HCT116 (cell line): ENCODE results near the gene PRPS1. TPM values are rescaled to one million over a fixed set of nuclear protein-coding genes. Genes with fewer than 3 reads are reported as not detected.
"Not testable (repeated sequence)": the region's sequence is repeated elsewhere in the genome, so short reads cannot be mapped to it uniquely, and the experiment has no call there.

ENCODE experiments used
- ATAC-seq: fragments of 200-7000 bp; cut with Tn5 transposase; 2 replicates; pipeline ENCODE4 v1.9.1; 2020; ENCODE audit warnings: mild to moderate bottlenecking, moderate library complexity
- BruUV-seq: library from RNA; stranded (reverse); fragments of 400-500 nt; replicated peaks from 2 replicates; lab custom pipeline; 2021; lab: Mats Ljungman, UMichigan
- CTCF ChIA-PET: fragments of 300-600 bp; sonication (Branson Sonifier 250); formaldehyde crosslinking; loops from one replicate; lab custom pipeline; 2021; ENCODE audit warnings: antibody characterized with exemption; lab: Charles Lee
- POLR2A ChIA-PET: fragments of 300-600, 350-600 bp; sonication (Branson Sonifier 250); formaldehyde crosslinking; loops from one replicate; lab custom pipeline; 2021; ENCODE audit warnings: antibody characterized with exemption; lab: Charles Lee
- RAD21 ChIA-PET, 2 experiments: fragments of 300-600 bp; sonication (Branson Sonifier 250); formaldehyde crosslinking; loops; one replicate each; lab custom pipeline; 2023; ENCODE audit warnings: low total read pairs in 2 of 2; ENCODE audit not compliant: uncharacterized antibody in 2 of 2, unreplicated experiment in 2 of 2, low non-redundant PET in 1 of 2; lab: Charles Lee
- DNase-seq: peaks from one replicate; pipeline ENCODE4 v3.0.0-alpha.2; 2010; ENCODE audit warnings: low read depth, low spot score
- H2AFZ ChIP-seq: fragments of 200-600 bp; shearing (Covaris generic), sonication (generic); 2 replicates; pipeline ENCODE4 v1.6.1; 2017; ENCODE audit warnings: low read depth, mixed run types, mixed read lengths, antibody characterized with exemption, low read length; ENCODE audit not compliant: poor library complexity, severe bottlenecking
- H3K27ac ChIP-seq: 2 replicates; pipeline ENCODE4 v1.5.1; 2012; ENCODE audit warnings: low read depth, low read length
- H3K27me3 ChIP-seq: fragments of 200-600 bp; sonication (generic); 2 replicates; pipeline ENCODE4 v1.6.1; 2016; ENCODE audit warnings: mixed run types, low read length, mixed read lengths; ENCODE audit not compliant: insufficient read depth
- H3K36me3 ChIP-seq, 2 experiments: fragments of 200-500 bp in 1 of 2; fragments of 200-600 bp in 1 of 2; sonication (Bioruptor generic) in 1 of 2; sonication (generic) in 1 of 2; 2 replicates each; pipeline versions ENCODE4 v1.5.1 to v1.6.1; 2014 to 2016; ENCODE audit warnings: low read length in 2 of 2, inconsistent platforms in 1 of 2, mixed read lengths in 1 of 2, mixed run types in 1 of 2; ENCODE audit not compliant: insufficient read depth in 2 of 2, control insufficient read depth in 1 of 2
- H3K4me1 ChIP-seq, 2 experiments: fragments of 200-600 bp in 1 of 2; sonication (generic) in 1 of 2; 2 replicates each; pipeline versions ENCODE4 v1.5.1 to v1.6.1; 2012 to 2017; ENCODE audit warnings: low read length in 2 of 2, inconsistent platforms in 1 of 2, mild to moderate bottlenecking in 1 of 2, mixed read lengths in 1 of 2, mixed run types in 1 of 2, moderate library complexity in 1 of 2; ENCODE audit not compliant: insufficient read depth in 2 of 2, control insufficient read depth in 1 of 2
- H3K4me2 ChIP-seq: fragments of 200-600 bp; sonication (generic); 2 replicates; pipeline ENCODE4 v1.6.1; 2017; ENCODE audit warnings: mixed run types, low read length, mixed read lengths
- H3K4me3 ChIP-seq, 2 experiments: fragments of 200-600 bp in 1 of 2; sonication (generic) in 1 of 2; replicated peaks in 1 of 2; 2 replicates each; pipeline ENCODE4 v1.5.1; 2011 to 2016; ENCODE audit warnings: low read length in 2 of 2, control low read depth in 1 of 2, low read depth in 1 of 2, mild to moderate bottlenecking in 1 of 2, mixed read lengths in 1 of 2, mixed run types in 1 of 2
- H3K79me2 ChIP-seq: fragments of 200-600 bp; sonication (generic); 2 replicates; pipeline ENCODE4 v1.6.1; 2017; ENCODE audit warnings: mild to moderate bottlenecking, mixed run types, low read length, moderate library complexity, mixed read lengths; ENCODE audit not compliant: insufficient read depth
- H3K9ac ChIP-seq: fragments of 200-600 bp; sonication (generic); 2 replicates; pipeline ENCODE4 v1.6.1; 2016; ENCODE audit warnings: low read length, mixed read lengths
- H3K9me2 ChIP-seq: fragments of 200-600 bp; sonication (generic), shearing (Covaris generic); 2 replicates; pipeline ENCODE4 v1.6.1; 2017; ENCODE audit warnings: mixed run types, mild to moderate bottlenecking, moderate library complexity; ENCODE audit not compliant: insufficient read depth
- H3K9me3 ChIP-seq, 2 experiments: fragments of 200-500 bp in 1 of 2; fragments of 200-600 bp in 1 of 2; sonication (Bioruptor generic) in 1 of 2; sonication (generic) in 1 of 2; 2 replicates each; pipeline ENCODE4 v1.6.1; 2014 to 2017; ENCODE audit warnings: low read length in 2 of 2, mixed read lengths in 2 of 2, inconsistent platforms in 1 of 2, low read depth in 1 of 2, mild to moderate bottlenecking in 1 of 2, mixed run types in 1 of 2, moderate library complexity in 1 of 2; ENCODE audit not compliant: control insufficient read depth in 1 of 2, insufficient read depth in 1 of 2
- H4K20me1 ChIP-seq: fragments of 200-600 bp; sonication (generic), shearing (Covaris generic); 2 replicates; pipeline ENCODE4 v1.6.1; 2017; ENCODE audit warnings: mixed run types, mild to moderate bottlenecking, moderate library complexity; ENCODE audit not compliant: insufficient read depth
- ATF3 ChIP-seq: IDR thresholded peaks from 2 replicates; pipeline ENCODE4 v1.6.1; 2012
- CEBPB ChIP-seq: IDR thresholded peaks from 2 replicates; pipeline ENCODE4 v1.6.1; 2012; ENCODE audit warnings: low read depth
- EZH2 ChIP-seq: fragments of 200-600 bp; sonication (generic); IDR thresholded peaks from 2 replicates; pipeline ENCODE4 v1.6.1; 2017; ENCODE audit warnings: antibody characterized with exemption, mixed run types
- EZH2phosphoT487 ChIP-seq: fragments of 200-600 bp; IDR thresholded peaks from 2 replicates; pipeline ENCODE4 v1.6.1; 2018; ENCODE audit warnings: antibody characterized with exemption, borderline replicate concordance
- JUND ChIP-seq: IDR thresholded peaks from 2 replicates; pipeline ENCODE4 v1.6.1; 2012
- MAX ChIP-seq: IDR thresholded peaks from 2 replicates; pipeline ENCODE4 v1.6.1; 2012
- POLR2AphosphoS5 ChIP-seq: IDR thresholded peaks from 2 replicates; pipeline ENCODE4 v1.6.1; 2011; ENCODE audit warnings: mild to moderate bottlenecking, low read depth, low read length, moderate library complexity
- SIN3A ChIP-seq: IDR thresholded peaks from 2 replicates; pipeline ENCODE4 v1.6.1; 2012; ENCODE audit warnings: low read depth
- SP1 ChIP-seq: IDR thresholded peaks from 2 replicates; pipeline ENCODE4 v1.6.1; 2012; ENCODE audit warnings: low read depth
- ZNF274 ChIP-seq: fragments of 200-500 bp; sonication (Bioruptor generic); IDR thresholded peaks from 2 replicates; pipeline ENCODE4 v1.6.1; 2014; ENCODE audit warnings: mild to moderate bottlenecking, low read depth, low read length, inconsistent platforms
- intact Hi-C: fragments of 100-400 bp; cut with micrococcal nuclease; formaldehyde crosslinking; loops from 2 replicates; pipeline ENCODE4 v1.10.0; 2022
- total RNA-seq: library from RNA; stranded (reverse); gene quantifications from one replicate; pipeline ENCODE4 v1.2.1, GENCODE V29; 2021; ENCODE audit not compliant: unreplicated experiment

Gene PRPS1
- total RNA-seq, 1 experiment from 2014 or later: 62.6 TPM

GRCh38 chrX:107684956-107685385 lies 56.7 kb downstream of the PRPS1 start:
- H3K27ac ChIP-seq: no peak overlapping the region
- peaks cover 5 to 11% of the 10 kb centered on the region in 2 experiments; a peak in 2 of 4 replicates for H3K4me1 ChIP-seq
- no peaks in the 10 kb centered on the region for H3K27me3 ChIP-seq
- H3K4me2 ChIP-seq: no peak overlapping the region
- BruUV-seq: no TSS peak
- ChIA-PET RAD21 (interaction anchor here in 1 of 2 experiments (0.7 kb wide), 1 partner anchor 71 kb away, joined by 3 read pairs; no protein-coding TSS in a partner anchor), CTCF (no interaction called here), POLR2A (no interaction called here)
- H3K4me3 ChIP-seq: no peak overlapping the region
- no peak overlapping the region for H3K9ac ChIP-seq
- no peaks in the 10 kb centered on the region for H3K9me3 ChIP-seq
- ATAC-seq: peak; percentile 60
- TF ChIP-seq MAX: no peak
- no peaks in the 10 kb centered on the region for H3K79me2 ChIP-seq
- no peak overlapping the region for H2AFZ ChIP-seq
- intact Hi-C loops: no loop called here
- H3K9me2 ChIP-seq: no peaks in the 10 kb centered on the region
- H3K36me3 ChIP-seq: no peaks in the 10 kb centered on the region
- DNase-seq: no peak
- H4K20me1 ChIP-seq: no peaks in the 10 kb centered on the region

- H4K20me1 ChIP-seq, ATAC-seq, H3K27me3 ChIP-seq, H2AFZ ChIP-seq, H3K9me3 ChIP-seq, H3K9ac ChIP-seq, CTCF ChIA-PET, H3K4me2 ChIP-seq, H3K79me2 ChIP-seq, H3K36me3 ChIP-seq, POLR2A ChIA-PET, H3K27ac ChIP-seq, DNase-seq, H3K9me2 ChIP-seq, H3K4me3 ChIP-seq, BruUV-seq, intact Hi-C loops: not testable (repeated sequence)
- peaks cover 5 to 11% of the 10 kb centered on the region in 2 experiments; a peak in 2 of 4 replicates for H3K4me1 ChIP-seq
- RAD21 ChIA-PET: interaction anchor here in 1 of 2 experiments (0.7 kb wide), 1 partner anchor 70 kb away, joined by 3 read pairs; no protein-coding TSS in a partner anchor
Measured at GRCh38 chrX:107685586-107685985, 57.3 kb downstream of the PRPS1 start.

GRCh38 chrX:107686026-107686425 lies 57.7 kb downstream of the PRPS1 start:
- intact Hi-C loops: no loop called here
- ATAC-seq: no peak
- no TSS peak for BruUV-seq
- CTCF ChIA-PET: no interaction called here
- H3K4me3 ChIP-seq: no peak overlapping the region
- TF ChIP-seq EZH2 (no peak), ZNF274 (no peak), EZH2phosphoT487 (no peak), POLR2AphosphoS5 (no peak), ATF3 (no peak), SIN3A (no peak), SP1 (no peak), CEBPB (no peak), JUND (no peak)
- TF ChIP-seq, all 23 proteins: peak for 0
- Histone ChIP-seq H3K27me3 (no peaks in the 10 kb centered on the region), H3K36me3 (no peaks in the 10 kb centered on the region), H2AFZ (no peak overlapping the region), H3K4me2 (no peak overlapping the region), H3K9ac (no peak overlapping the region), H3K9me3 (no peaks in the 10 kb centered on the region), H3K9me2 (no peaks in the 10 kb centered on the region), H3K4me1 (peaks cover 5 to 11% of the 10 kb centered on the region in 2 experiments; a peak in 2 of 4 replicates), H3K27ac (no peak overlapping the region), H3K79me2 (no peaks in the 10 kb centered on the region), H4K20me1 (no peaks in the 10 kb centered on the region)
- no peak for DNase-seq
- ChIA-PET POLR2A (no interaction called here), RAD21 (no interaction called here)
